Spleen (tissue), 11 donors: ENCODE data around the gene MTSS2. TPM values are rescaled to one million over a fixed set of nuclear protein-coding genes. Genes with fewer than 3 reads are reported as not detected.

Experiments used
- DNase-seq: peaks from one replicate; pipeline ENCODE4 v3.0.0-alpha.2; 2020
- H3K27ac ChIP-seq, 8 donors: fragments of 200-600 bp; sonication (generic) in 7 of 8; 1 replicate in 4 of 8; 2 replicates in 4 of 8; pipeline versions ENCODE4 v1.5.0 to v1.8.0; 2016 to 2021; ENCODE audit warnings: inconsistent platforms in 4 of 8, mild to moderate bottlenecking in 4 of 8, moderate library complexity in 1 of 8
- H3K27me3 ChIP-seq, 7 donors: fragments of 200-600 bp; sonication (generic) in 6 of 7; replicated peaks in 1 of 7; 1 replicate in 4 of 7; 2 replicates in 3 of 7; pipeline versions ENCODE4 v1.5.0 to v1.8.0; 2016 to 2021; ENCODE audit warnings: inconsistent platforms in 3 of 7, mild to moderate bottlenecking in 1 of 7
- H3K36me3 ChIP-seq, 6 donors: fragments of 200-600 bp; sonication (generic) in 5 of 6; 1 replicate in 4 of 6; 2 replicates in 2 of 6; pipeline versions ENCODE4 v1.5.0 to v1.8.0; 2016 to 2021; ENCODE audit warnings: inconsistent platforms in 2 of 6
- H3K4me1 ChIP-seq, 6 donors: fragments of 200-600 bp; sonication (generic) in 5 of 6; 1 replicate in 3 of 6; 2 replicates in 3 of 6; pipeline versions ENCODE4 v1.5.0 to v1.8.0; 2016 to 2021; ENCODE audit warnings: inconsistent platforms in 3 of 6
- H3K4me3 ChIP-seq, 8 donors: fragments of 200-600 bp; sonication (generic) in 7 of 8; 1 replicate in 4 of 8; 2 replicates in 4 of 8; pipeline versions ENCODE4 v1.5.0 to v1.8.0; 2016 to 2021; ENCODE audit warnings: inconsistent platforms in 4 of 8, mild to moderate bottlenecking in 4 of 8, moderate library complexity in 2 of 8
- H3K9me3 ChIP-seq, 8 donors: fragments of 200-600 bp; sonication (generic) in 7 of 8; 1 replicate in 4 of 8; 2 replicates in 4 of 8; pipeline versions ENCODE4 v1.5.0 to v1.8.0; 2016 to 2021; ENCODE audit warnings: inconsistent platforms in 4 of 8
- POLR2A ChIP-seq, 3 donors: fragments of 450-650 bp; IDR thresholded peaks; one replicate each; pipeline ENCODE4 v1.5.1; 2017; ENCODE audit warnings: antibody characterized with exemption in 3 of 3, mild to moderate bottlenecking in 1 of 3
- POLR2AphosphoS5 ChIP-seq, 3 donors: sonication (generic); formaldehyde crosslinking; IDR thresholded peaks; one replicate each; pipeline ENCODE4 v1.5.1; 2017; ENCODE audit warnings: antibody characterized with exemption in 3 of 3
- WGBS, 5 donors: extraction: QIAGEN DNeasy Blood & Tissue Kit in 3 of 5; methylation state at CpG; one replicate each; pipeline versions ENCODE4 v1.1.5 to v1.1.7; 2013 to 2018; 5-methylcytosine and 5-hydroxymethylcytosine counted together
- intact Hi-C: fragments of 100-400 bp; cut with DNase I; formaldehyde crosslinking; loops from one replicate; pipeline ENCODE4 v1.15.0; 2023; ENCODE audit warnings: low total_unique reads
- polyA plus RNA-seq, 3 donors: library from polyadenylated mRNA; stranded (reverse); fragments of 200-250 nt; gene quantifications; one replicate each; pipeline ENCODE4 v1.2.1, GENCODE V29; 2013
- total RNA-seq, 7 donors: library from RNA; depleted of rRNA in 3 of 7; stranded (reverse); fragments of >200 nt in 3 of 7; fragmentation: NEBNext Ultra II Directional in 4 of 7; extraction: Animal tissue kit (Norgen Biotek cat#: 25700) in 4 of 7; gene quantifications; one replicate each; pipeline versions ENCODE4 v1.1.0 to v1.2.1, GENCODE V29; 2016 to 2021
- TF ChIP-seq, protein P1 (sequence below), 11 experiments: fragments of 200-600 bp in 7 of 11; fragments of 450-650 bp in 4 of 11; sonication (generic) in 4 of 11; IDR thresholded peaks in 8 of 11; conservative IDR thresholded peaks in 3 of 11; 1 replicate in 7 of 11; 2 replicates in 4 of 11; pipeline versions ENCODE4 v1.4.0 to v1.8.0; 2016 to 2021; ENCODE audit warnings: antibody characterized with exemption in 11 of 11, inconsistent platforms in 4 of 11, mild to moderate bottlenecking in 1 of 11
- donor health status: healthy with polysubstance abuse.
- donor health status: DM: no; HTN: no; CAD: no; lungs with moderate emphysema.
- donor health status: DM: no; HTN: no; CAD: no.
- donor health status: Bipolar disorder and iron deficiency.
- donor health status: healthy.
- donor health status: DM: no; HTN: no; CAD: no.
- donor health status: DM: yes; HTN: yes; CAD: no.

Gene MTSS2
- total and polyA plus RNA-seq, 10 donors, result 9.0 to 116 (median 94.1) TPM

DNA sequence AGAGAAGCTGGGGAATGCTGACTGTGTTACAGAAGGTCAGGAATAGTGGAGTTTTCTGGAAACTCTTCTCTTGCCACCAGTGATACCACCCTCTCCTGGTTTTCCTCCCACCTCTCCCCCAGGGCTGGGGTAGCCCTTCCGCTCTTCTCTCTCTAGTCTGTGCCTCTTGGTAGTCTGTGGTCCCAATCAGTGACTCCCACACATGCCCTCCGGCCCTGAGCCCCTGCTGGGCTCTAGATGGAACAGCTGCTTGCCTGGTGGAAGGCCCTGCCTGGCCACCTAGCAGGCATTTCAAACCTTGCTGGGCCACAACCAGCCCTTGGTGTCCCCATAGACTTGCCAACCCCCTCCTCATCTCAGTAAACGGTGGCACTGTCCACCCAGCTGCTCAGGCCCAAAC, 15.2 kb upstream of the MTSS2 start:
- WGBS, 5 donors, result 70 to 87% (median 76%) methylated on average over 3 of the region's 3 CpGs
- no peak overlapping the region for H3K4me3 ChIP-seq
- TF ChIP-seq, protein P1, sequence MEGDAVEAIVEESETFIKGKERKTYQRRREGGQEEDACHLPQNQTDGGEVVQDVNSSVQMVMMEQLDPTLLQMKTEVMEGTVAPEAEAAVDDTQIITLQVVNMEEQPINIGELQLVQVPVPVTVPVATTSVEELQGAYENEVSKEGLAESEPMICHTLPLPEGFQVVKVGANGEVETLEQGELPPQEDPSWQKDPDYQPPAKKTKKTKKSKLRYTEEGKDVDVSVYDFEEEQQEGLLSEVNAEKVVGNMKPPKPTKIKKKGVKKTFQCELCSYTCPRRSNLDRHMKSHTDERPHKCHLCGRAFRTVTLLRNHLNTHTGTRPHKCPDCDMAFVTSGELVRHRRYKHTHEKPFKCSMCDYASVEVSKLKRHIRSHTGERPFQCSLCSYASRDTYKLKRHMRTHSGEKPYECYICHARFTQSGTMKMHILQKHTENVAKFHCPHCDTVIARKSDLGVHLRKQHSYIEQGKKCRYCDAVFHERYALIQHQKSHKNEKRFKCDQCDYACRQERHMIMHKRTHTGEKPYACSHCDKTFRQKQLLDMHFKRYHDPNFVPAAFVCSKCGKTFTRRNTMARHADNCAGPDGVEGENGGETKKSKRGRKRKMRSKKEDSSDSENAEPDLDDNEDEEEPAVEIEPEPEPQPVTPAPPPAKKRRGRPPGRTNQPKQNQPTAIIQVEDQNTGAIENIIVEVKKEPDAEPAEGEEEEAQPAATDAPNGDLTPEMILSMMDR (IDR thresholded peaks at IDR 0.05 in 8 of 11, conservative IDR thresholded peaks at IDR 0.05 in 3 of 11), result no peak
- TF ChIP-seq POLR2AphosphoS5 (IDR thresholded peaks at IDR 0.05) (no peak), POLR2A (IDR thresholded peaks at IDR 0.05) (no peak)
- intact Hi-C loops, result no loop called here
- no peaks in the 10 kb centered on the region for H3K27me3 ChIP-seq
- no peak for DNase-seq
- peak overlapping the region in 6 of 8 donors; percentile 42 to 86 (median 65) for H3K27ac ChIP-seq
- peaks cover 0 to 72% (median 8%) of the 10 kb centered on the region in 6 donors for H3K36me3 ChIP-seq
- no peaks in the 10 kb centered on the region for H3K9me3 ChIP-seq
- H3K4me1 ChIP-seq, result peaks cover 33 to 99% (median 75%) of the 10 kb centered on the region in 6 donors

DNA sequence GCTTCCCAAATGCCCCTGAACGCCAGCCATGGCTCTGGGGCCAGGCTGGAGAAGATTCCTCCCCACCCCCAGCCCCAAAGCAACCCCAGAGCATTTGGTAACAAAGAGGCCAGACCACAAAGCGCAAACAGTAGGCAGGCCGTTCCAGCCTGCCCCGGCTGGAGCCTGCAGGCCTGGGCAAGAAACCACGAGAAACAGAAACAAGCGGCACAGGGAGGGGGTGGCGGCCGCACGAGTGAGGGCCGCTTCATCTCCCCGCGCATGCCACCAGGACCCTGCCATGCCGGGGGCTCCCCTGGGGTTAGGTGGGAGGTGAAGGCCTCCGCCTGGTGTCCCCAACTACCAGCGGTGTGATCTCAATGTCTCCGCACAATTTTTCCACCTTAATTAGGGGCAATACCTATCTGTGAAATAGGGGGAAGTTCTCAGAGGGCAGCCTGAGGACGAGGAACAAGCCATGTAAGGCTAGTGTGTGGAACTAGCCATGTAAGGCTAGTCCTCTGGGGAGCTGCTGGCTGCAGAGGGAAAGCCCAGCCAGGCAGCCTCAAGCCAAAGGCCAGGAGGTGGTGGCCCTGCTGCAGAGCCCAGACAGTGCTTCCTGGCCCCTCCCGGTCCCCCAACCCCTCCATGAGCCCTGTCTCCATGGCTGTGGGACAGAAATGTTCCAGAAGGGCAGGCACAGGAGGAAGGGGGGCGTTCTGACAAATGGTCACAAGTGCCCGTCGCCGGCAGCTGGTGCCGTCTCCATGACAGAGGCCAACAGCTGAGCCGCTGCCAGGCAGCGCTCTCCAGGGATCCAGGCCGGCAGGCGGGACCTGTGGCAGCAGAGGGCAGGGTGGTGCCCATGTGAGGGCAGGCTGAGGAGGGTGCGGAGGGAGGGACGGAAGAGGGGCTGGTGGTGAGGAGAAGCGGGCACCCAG, 14.5 kb upstream of the MTSS2 start:
- Histone ChIP-seq H3K9me3 (no peaks in the 10 kb centered on the region), H3K27ac (peak overlapping the region in 6 of 8 donors; percentile 42 to 86 (median 65)), H3K4me1 (peaks cover 37 to 99% (median 79%) of the 10 kb centered on the region in 6 donors), H3K4me3 (no peak overlapping the region), H3K27me3 (no peaks in the 10 kb centered on the region), H3K36me3 (peaks cover 0 to 72% (median 8%) of the 10 kb centered on the region in 6 donors)
- 51 to 77% (median 61%) methylated on average over 27 to 30 of the region's 30 CpGs for WGBS, 5 donors
- TF ChIP-seq POLR2AphosphoS5 (IDR thresholded peaks at IDR 0.05), result peak; percentile 8 to 63 (median 29)
- TF ChIP-seq, protein P1 (IDR thresholded peaks at IDR 0.05 in 8 of 11, conservative IDR thresholded peaks at IDR 0.05 in 3 of 11), result no peak
- no peak for TF ChIP-seq POLR2A (IDR thresholded peaks at IDR 0.05)
- intact Hi-C loops, result no loop called here
- no peak for DNase-seq

DNA sequence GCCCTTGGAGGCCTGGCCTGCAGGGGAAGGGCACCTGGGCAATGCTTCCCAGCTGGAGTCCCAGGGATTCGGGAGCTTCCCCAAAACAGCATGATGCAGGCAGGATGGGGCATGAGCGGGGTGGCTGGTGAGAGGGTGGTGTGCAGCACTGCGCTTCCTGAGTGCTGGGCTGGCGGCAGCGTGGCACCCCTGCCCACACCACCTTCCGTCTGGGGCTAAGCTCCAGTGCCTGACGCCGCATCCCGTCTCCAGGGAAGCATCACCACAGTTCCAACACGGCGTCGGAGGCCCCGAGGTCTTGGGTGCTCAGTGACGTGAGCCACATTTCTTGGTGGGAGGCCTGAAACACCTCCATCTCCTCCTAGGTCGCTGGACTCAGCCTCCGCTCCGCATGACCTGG, 13.8 kb upstream of the MTSS2 start:
- DNase-seq, result no peak
- WGBS, 5 donors, result 70 to 92% (median 84%) methylated on average over 17 of the region's 17 CpGs
- TF ChIP-seq POLR2A (IDR thresholded peaks at IDR 0.05) (no peak), POLR2AphosphoS5 (IDR thresholded peaks at IDR 0.05) (no peak)
- TF ChIP-seq, protein P1 (IDR thresholded peaks at IDR 0.05 in 8 of 11, conservative IDR thresholded peaks at IDR 0.05 in 3 of 11), result no peak
- Histone ChIP-seq H3K27me3 (no peaks in the 10 kb centered on the region), H3K4me1 (peaks cover 40 to 99% (median 78%) of the 10 kb centered on the region in 6 donors), H3K36me3 (peaks cover 0 to 73% (median 8%) of the 10 kb centered on the region in 6 donors), H3K27ac (peak overlapping the region in 4 of 8 donors; percentile 42 to 86 (median 65)), H3K4me3 (no peak overlapping the region), H3K9me3 (no peaks in the 10 kb centered on the region)
- intact Hi-C loops, result no loop called here

DNA sequence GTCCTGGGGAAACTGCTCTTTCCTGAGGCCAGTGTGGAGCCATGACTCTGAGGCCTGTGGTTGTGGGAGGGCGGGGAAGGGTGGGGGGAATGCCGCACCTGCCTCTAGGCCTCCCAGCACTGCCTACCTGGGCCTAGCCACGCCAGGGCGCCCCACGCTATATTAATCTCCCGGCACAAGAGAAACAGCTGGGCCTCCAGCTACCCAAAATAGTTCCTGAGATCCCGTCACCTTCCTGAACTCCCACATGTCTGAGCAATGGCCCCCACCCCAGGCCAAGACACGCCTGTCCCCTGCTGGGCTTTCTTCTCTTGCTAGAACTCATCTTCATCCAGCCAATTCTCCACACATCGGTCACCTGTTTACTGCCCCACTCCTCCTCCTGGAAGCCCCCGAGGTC, 13.0 kb upstream of the MTSS2 start:
- no peak overlapping the region for H3K4me3 ChIP-seq
- no peaks in the 10 kb centered on the region for H3K9me3 ChIP-seq
- WGBS, 5 donors, result 87 to 93% (median 91%) methylated on average over 10 of the region's 10 CpGs
- TF ChIP-seq, protein P1 (IDR thresholded peaks at IDR 0.05 in 8 of 11, conservative IDR thresholded peaks at IDR 0.05 in 3 of 11), result no peak
- TF ChIP-seq POLR2A (IDR thresholded peaks at IDR 0.05) (no peak), POLR2AphosphoS5 (IDR thresholded peaks at IDR 0.05) (no peak)
- H3K4me1 ChIP-seq, result peaks cover 40 to 99% (median 77%) of the 10 kb centered on the region in 6 donors
- peak overlapping the region in 1 of 8 donors; percentile 86 for H3K27ac ChIP-seq
- H3K27me3 ChIP-seq, result no peaks in the 10 kb centered on the region
- no peak for DNase-seq
- intact Hi-C loops, result no loop called here
- H3K36me3 ChIP-seq, result peaks cover 0 to 73% (median 8%) of the 10 kb centered on the region in 6 donors
